Keratinocyte (primary cell): ENCODE results near the gene RAPGEF4. TPM values are rescaled to one million over a fixed set of nuclear protein-coding genes. Genes with fewer than 3 reads are reported as not detected.

Source experiments
- DNase-seq: peaks from one replicate; pipeline ENCODE4 v3.0.0-alpha.2; 2011; ENCODE audit warnings: low read depth, missing footprints, low spot score
- FAIRE-seq: peaks from 2 replicates; lab custom pipeline; 2011; peaks lifted over from hg19 to GRCh38; lab: Jason Lieb, UNC
- H2AFZ ChIP-seq: 2 replicates; pipeline ENCODE4 v1.6.0; 2012; ENCODE audit warnings: low read length, control low read depth, inconsistent platforms; ENCODE audit not compliant: control insufficient read depth
- H3K27ac ChIP-seq: 2 replicates; pipeline ENCODE4 v1.5.1; 2011; ENCODE audit warnings: low read length; ENCODE audit not compliant: control insufficient read depth, insufficient read depth
- H3K27me3 ChIP-seq: 3 replicates; pipeline ENCODE4 v1.6.0; 2011; ENCODE audit warnings: low read length; ENCODE audit not compliant: control insufficient read depth, insufficient read depth; ENCODE audit errors: extremely low read depth
- H3K36me3 ChIP-seq, 2 experiments: 2 replicates in 1 of 2; 3 replicates in 1 of 2; pipeline ENCODE4 v1.5.1; 2011; ENCODE audit warnings: low read length in 2 of 2, mild to moderate bottlenecking in 1 of 2; ENCODE audit not compliant: control insufficient read depth in 2 of 2, insufficient read depth in 2 of 2; ENCODE audit errors: extremely low read depth in 1 of 2
- H3K4me1 ChIP-seq: 3 replicates; pipeline ENCODE4 v1.5.1; 2011; ENCODE audit warnings: low read length; ENCODE audit not compliant: control insufficient read depth, insufficient read depth; ENCODE audit errors: extremely low read depth
- H3K4me2 ChIP-seq: 3 replicates; pipeline ENCODE4 v1.6.0; 2011; ENCODE audit warnings: low read depth, low read length; ENCODE audit not compliant: control insufficient read depth, insufficient read depth; ENCODE audit errors: extremely low read depth
- H3K4me3 ChIP-seq, 3 experiments: fragments of 200-600 bp in 1 of 3; sonication (generic) in 1 of 3; 2 replicates in 2 of 3; 3 replicates in 1 of 3; pipeline ENCODE4 v1.5.1; 2011 to 2016; ENCODE audit warnings: low read length in 3 of 3, mild to moderate bottlenecking in 3 of 3, control low read depth in 2 of 3, inconsistent platforms in 1 of 3, low read depth in 1 of 3, mixed read lengths in 1 of 3, mixed run types in 1 of 3, moderate library complexity in 1 of 3; ENCODE audit not compliant: control insufficient read depth in 2 of 3, insufficient read depth in 2 of 3; ENCODE audit errors: extremely low read depth in 1 of 3
- H3K79me2 ChIP-seq: 2 replicates; pipeline ENCODE4 v1.6.0; 2012; ENCODE audit warnings: low read length; ENCODE audit not compliant: control insufficient read depth, insufficient read depth
- H3K9ac ChIP-seq: 3 replicates; pipeline ENCODE4 v1.6.0; 2011; ENCODE audit warnings: low read length; ENCODE audit not compliant: control insufficient read depth, insufficient read depth; ENCODE audit errors: extremely low read depth
- H3K9me1 ChIP-seq: 3 replicates; pipeline ENCODE4 v1.6.0; 2011; ENCODE audit warnings: low read length; ENCODE audit not compliant: control insufficient read depth, insufficient read depth; ENCODE audit errors: extremely low read depth
- H3K9me3 ChIP-seq: 2 replicates; pipeline ENCODE4 v1.5.1; 2012; ENCODE audit warnings: low read depth, low read length; ENCODE audit not compliant: control insufficient read depth
- H4K20me1 ChIP-seq: 3 replicates; pipeline ENCODE4 v1.6.0; 2011; ENCODE audit warnings: low read length; ENCODE audit not compliant: control insufficient read depth, insufficient read depth; ENCODE audit errors: extremely low read depth
- EZH2 ChIP-seq: IDR thresholded peaks from one replicate; pipeline ENCODE4 v1.6.1; 2012; ENCODE audit warnings: inconsistent platforms, mild to moderate bottlenecking, low read length, moderate library complexity
- dilution Hi-C: fragments of 300-500 bp; cut with MboI; formaldehyde crosslinking; loops from one replicate; pipeline ENCODE4 v1.7.0; 2020; ENCODE audit warnings: low sequenced_read_pairs; ENCODE audit not compliant: extremely low pct_ligation_motif_present
- polyA plus RNA-seq, 5 experiments: library from polyadenylated mRNA; depleted of rRNA in 3 of 5; stranded (reverse) in 3 of 5; stranded (forward) in 1 of 5; unstranded in 1 of 5; fragments of >200 nt; gene quantifications; 1 replicate in 1 of 5; 2 replicates in 3 of 5; 3 replicates in 1 of 5; pipeline versions ENCODE4 v1.2.1 to v1.2.3, GENCODE V29; 2011 to 2012; ENCODE audit warnings: missing spikeins in 2 of 5, low read depth in 1 of 5, low replicate concordance in 1 of 5
- TF ChIP-seq, protein P1 (sequence below), 3 experiments: IDR thresholded peaks in 1 of 3; conservative IDR thresholded peaks in 1 of 3; optimal IDR thresholded peaks in 1 of 3; 2 replicates in 2 of 3; 3 replicates in 1 of 3; pipeline versions ENCODE3 to v1.5.1; 2011; ENCODE audit warnings: low read length in 3 of 3, mild to moderate bottlenecking in 3 of 3, moderate library complexity in 2 of 3, control low read depth in 1 of 3, inconsistent platforms in 1 of 3; ENCODE audit not compliant: insufficient read depth in 2 of 3; ENCODE audit errors: extremely low read depth in 1 of 3

RAPGEF4 gene
- polyA plus RNA-seq, 1 donor (not counting 4 experiments of a cell fraction or from before 2014, with no cell fraction given): 1.6 TPM

GRCh38 chr2:172742931-172743540 lies 7.4 kb downstream of the RAPGEF4 start:
- Histone ChIP-seq H3K4me2 (no peak overlapping the region), H2AFZ (no peak overlapping the region), H3K4me1 (peaks cover 4% of the 10 kb centered on the region), H4K20me1 (no peaks in the 10 kb centered on the region), H3K79me2 (no peaks in the 10 kb centered on the region), H3K9me1 (no peaks in the 10 kb centered on the region), H3K27ac (no peak overlapping the region), H3K27me3 (no peaks in the 10 kb centered on the region), H3K9me3 (no peaks in the 10 kb centered on the region), H3K4me3 (no peak overlapping the region), H3K9ac (no peak overlapping the region), H3K36me3 (no peaks in the 10 kb centered on the region)
- TF ChIP-seq, protein P1, sequence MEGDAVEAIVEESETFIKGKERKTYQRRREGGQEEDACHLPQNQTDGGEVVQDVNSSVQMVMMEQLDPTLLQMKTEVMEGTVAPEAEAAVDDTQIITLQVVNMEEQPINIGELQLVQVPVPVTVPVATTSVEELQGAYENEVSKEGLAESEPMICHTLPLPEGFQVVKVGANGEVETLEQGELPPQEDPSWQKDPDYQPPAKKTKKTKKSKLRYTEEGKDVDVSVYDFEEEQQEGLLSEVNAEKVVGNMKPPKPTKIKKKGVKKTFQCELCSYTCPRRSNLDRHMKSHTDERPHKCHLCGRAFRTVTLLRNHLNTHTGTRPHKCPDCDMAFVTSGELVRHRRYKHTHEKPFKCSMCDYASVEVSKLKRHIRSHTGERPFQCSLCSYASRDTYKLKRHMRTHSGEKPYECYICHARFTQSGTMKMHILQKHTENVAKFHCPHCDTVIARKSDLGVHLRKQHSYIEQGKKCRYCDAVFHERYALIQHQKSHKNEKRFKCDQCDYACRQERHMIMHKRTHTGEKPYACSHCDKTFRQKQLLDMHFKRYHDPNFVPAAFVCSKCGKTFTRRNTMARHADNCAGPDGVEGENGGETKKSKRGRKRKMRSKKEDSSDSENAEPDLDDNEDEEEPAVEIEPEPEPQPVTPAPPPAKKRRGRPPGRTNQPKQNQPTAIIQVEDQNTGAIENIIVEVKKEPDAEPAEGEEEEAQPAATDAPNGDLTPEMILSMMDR (optimal IDR thresholded peaks at IDR 0.05 in 1 of 3, IDR thresholded peaks at IDR 0.05 in 1 of 3, conservative IDR thresholded peaks at IDR 0.05 in 1 of 3; ENCODE audit: extremely low read depth in 1 of 3, insufficient read depth in 2 of 3, low read length in 3 of 3): no peak
- dilution Hi-C loops: no loop called here
- DNase-seq: no peak
- no peak for FAIRE-seq

- no peak for FAIRE-seq
- dilution Hi-C loops: no loop called here
These were observed 8.3 kb downstream of the RAPGEF4 start for GRCh38 chr2:172743898-172744297.

More at GRCh38 chr2:172743898-172744297, 8.3 kb downstream of the RAPGEF4 start:
- Histone ChIP-seq H3K9me1 (no peaks in the 10 kb centered on the region), H3K79me2 (no peaks in the 10 kb centered on the region), H4K20me1 (no peaks in the 10 kb centered on the region), H3K4me2 (no peak overlapping the region), H2AFZ (no peak overlapping the region), H3K27me3 (no peaks in the 10 kb centered on the region), H3K9me3 (no peaks in the 10 kb centered on the region), H3K27ac (no peak overlapping the region), H3K9ac (no peak overlapping the region), H3K4me1 (peaks cover 4% of the 10 kb centered on the region), H3K4me3 (no peak overlapping the region), H3K36me3 (no peaks in the 10 kb centered on the region)
- no peak for DNase-seq
- TF ChIP-seq, protein P1 (optimal IDR thresholded peaks at IDR 0.05 in 1 of 3, IDR thresholded peaks at IDR 0.05 in 1 of 3, conservative IDR thresholded peaks at IDR 0.05 in 1 of 3; ENCODE audit: extremely low read depth in 1 of 3, insufficient read depth in 2 of 3, low read length in 3 of 3): no peak
- no peak for TF ChIP-seq EZH2
